HEK293T (cell line): ENCODE data around the gene SERPINE2.

Source experiments
- ARNT ChIP-seq: fragments of 450-650 bp; IDR thresholded peaks from 2 replicates; pipeline ENCODE4 v1.6.1; 2017; ENCODE audit warnings: mild to moderate bottlenecking
- BHLHE40 ChIP-seq: fragments of 450-650 bp; IDR thresholded peaks from 2 replicates; pipeline ENCODE4 v1.6.1; 2016; ENCODE audit warnings: mild to moderate bottlenecking, moderate library complexity, borderline replicate concordance
- ELF4 ChIP-seq: fragments of 450-650 bp; IDR thresholded peaks from 2 replicates; pipeline ENCODE4 v1.6.1; 2017; ENCODE audit warnings: antibody characterized with exemption
- FOXA1 ChIP-seq: fragments of 450-650 bp; IDR thresholded peaks from 2 replicates; pipeline ENCODE4 v1.6.1; 2016; ENCODE audit warnings: mild to moderate bottlenecking
- FOXM1 ChIP-seq: fragments of 450-650 bp; IDR thresholded peaks from 2 replicates; pipeline ENCODE4 v1.6.1; 2017; ENCODE audit warnings: mild to moderate bottlenecking, borderline replicate concordance
- HDGF ChIP-seq: fragments of 450-650 bp; IDR thresholded peaks from 2 replicates; pipeline ENCODE4 v1.6.1; 2017; ENCODE audit warnings: antibody characterized with exemption, borderline replicate concordance
- NFRKB ChIP-seq: fragments of 450-650 bp; IDR thresholded peaks from 2 replicates; pipeline ENCODE4 v1.6.1; 2016; ENCODE audit warnings: mild to moderate bottlenecking, moderate library complexity
- SP1 ChIP-seq: fragments of 450-650 bp; IDR thresholded peaks from 2 replicates; pipeline ENCODE4 v1.6.1; 2017
- SUZ12 ChIP-seq: fragments of 450-650 bp; IDR thresholded peaks from 2 replicates; pipeline ENCODE4 v1.6.1; 2016; ENCODE audit warnings: mild to moderate bottlenecking
- TF ChIP-seq, protein P1 (sequence below): fragments of 450-650 bp; IDR thresholded peaks from 2 replicates; pipeline ENCODE4 v1.6.1; 2016

DNA sequence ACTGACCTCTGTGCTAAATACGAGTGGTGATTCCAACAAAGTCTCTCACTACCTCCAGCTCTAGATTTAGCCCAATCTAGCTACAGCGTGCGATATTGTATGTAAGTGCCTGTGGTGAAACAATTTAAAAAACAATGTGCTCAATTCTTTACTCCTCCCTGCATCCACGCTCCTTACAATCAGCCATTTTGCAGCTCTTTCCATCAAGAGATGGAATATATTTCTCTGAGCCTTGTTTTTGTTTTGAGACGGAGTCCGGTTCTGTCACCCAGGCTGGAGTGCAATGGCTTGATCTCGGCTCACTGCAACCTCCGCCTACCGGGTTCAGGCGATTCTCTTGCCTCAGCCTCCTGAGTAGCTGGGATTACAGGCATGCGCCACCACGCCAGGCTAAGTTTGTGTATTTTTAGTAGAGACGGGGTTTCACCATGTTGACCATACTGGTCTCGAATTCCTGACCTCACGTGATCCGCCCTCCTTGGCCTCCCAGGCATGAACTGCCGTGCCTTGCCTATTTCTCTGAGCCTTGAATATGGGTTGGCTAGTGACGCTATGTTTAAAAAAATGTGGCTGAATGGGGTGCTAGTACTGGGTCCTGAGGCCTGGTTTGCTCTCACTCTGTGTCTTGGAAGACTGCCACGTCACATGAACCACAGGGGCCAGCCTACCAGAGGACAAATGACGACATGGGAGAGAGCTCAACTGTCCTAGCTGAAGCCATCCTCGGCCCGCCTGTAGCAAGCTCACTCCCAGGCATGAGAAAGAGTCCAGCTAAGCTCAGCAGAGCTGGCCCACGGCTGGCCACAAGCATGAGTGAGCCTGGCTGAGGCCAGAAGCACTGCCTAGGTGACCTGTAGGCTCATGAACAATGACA is 108.7 kb downstream of the SERPINE2 start:
- TF ChIP-seq FOXM1 (no peak), SUZ12 (no peak), ELF4 (no peak), ARNT (no peak), NFRKB (no peak), BHLHE40 (no peak), SP1 (no peak), FOXA1 (no peak), HDGF (no peak)
- TF ChIP-seq, protein P1, sequence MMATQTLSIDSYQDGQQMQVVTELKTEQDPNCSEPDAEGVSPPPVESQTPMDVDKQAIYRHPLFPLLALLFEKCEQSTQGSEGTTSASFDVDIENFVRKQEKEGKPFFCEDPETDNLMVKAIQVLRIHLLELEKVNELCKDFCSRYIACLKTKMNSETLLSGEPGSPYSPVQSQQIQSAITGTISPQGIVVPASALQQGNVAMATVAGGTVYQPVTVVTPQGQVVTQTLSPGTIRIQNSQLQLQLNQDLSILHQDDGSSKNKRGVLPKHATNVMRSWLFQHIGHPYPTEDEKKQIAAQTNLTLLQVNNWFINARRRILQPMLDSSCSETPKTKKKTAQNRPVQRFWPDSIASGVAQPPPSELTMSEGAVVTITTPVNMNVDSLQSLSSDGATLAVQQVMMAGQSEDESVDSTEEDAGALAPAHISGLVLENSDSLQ = no peak
